Neural progenitor cell (in vitro differentiated cells): ENCODE measurements around the gene DPYD. TPM values are rescaled to one million over a fixed set of nuclear protein-coding genes. Genes with fewer than 3 reads are reported as not detected.

Source experiments
- DNase-seq: peaks from one replicate; pipeline ENCODE4 v3.0.0-alpha.2; 2016; ENCODE audit warnings: low spot score
- H2AFZ ChIP-seq: fragments of 200-600 bp; sonication (generic); replicated peaks from 2 replicates; pipeline ENCODE4 v1.6.1; 2016; ENCODE audit warnings: antibody characterized with exemption
- H3F3A ChIP-seq: fragments of 200-600 bp; sonication (generic); 2 replicates; pipeline ENCODE4 v1.6.1; 2016; ENCODE audit warnings: antibody characterized with exemption, low read depth
- H3K27ac ChIP-seq: fragments of 200-600 bp; sonication (generic); 2 replicates; pipeline ENCODE4 v1.5.1; 2016; ENCODE audit warnings: mild to moderate bottlenecking
- H3K27me3 ChIP-seq: fragments of 200-600 bp; sonication (generic); 2 replicates; pipeline ENCODE4 v1.6.1; 2016; ENCODE audit warnings: mild to moderate bottlenecking, moderate library complexity
- H3K36me3 ChIP-seq: fragments of 200-600 bp; sonication (generic); 2 replicates; pipeline ENCODE4 v1.5.1; 2016
- H3K4me1 ChIP-seq: fragments of 200-600 bp; sonication (generic); 2 replicates; pipeline ENCODE4 v1.6.1; 2016; ENCODE audit warnings: mixed run types
- H3K4me2 ChIP-seq: fragments of 200-600 bp; sonication (generic); 2 replicates; pipeline ENCODE4 v1.6.1; 2016
- H3K4me3 ChIP-seq: fragments of 200-600 bp; sonication (generic); 2 replicates; pipeline ENCODE4 v1.5.1; 2016
- H3K79me2 ChIP-seq: fragments of 200-600 bp; sonication (generic); 2 replicates; pipeline ENCODE4 v1.6.1; 2016; ENCODE audit warnings: low read depth
- H3K9ac ChIP-seq: fragments of 200-600 bp; sonication (generic); 2 replicates; pipeline ENCODE4 v1.6.1; 2016
- H3K9me3 ChIP-seq: fragments of 200-600 bp; sonication (generic); 2 replicates; pipeline ENCODE4 v1.5.1; 2016; ENCODE audit warnings: low read depth
- H4K20me1 ChIP-seq: fragments of 200-600 bp; sonication (generic); 2 replicates; pipeline ENCODE4 v1.6.1; 2016; ENCODE audit warnings: low read depth
- H3K27ac Mint-ChIP-seq: 3 replicates; pipeline ENCODE4 v1.8.0; 2021; ENCODE audit warnings: mixed read lengths
- H3K27me3 Mint-ChIP-seq: 2 replicates; pipeline ENCODE4 v1.8.0; 2022; ENCODE audit warnings: low read depth, mild to moderate bottlenecking, inconsistent platforms, moderate library complexity, mixed read lengths; ENCODE audit not compliant: insufficient read depth
- H3K36me3 Mint-ChIP-seq: 3 replicates; pipeline ENCODE4 v1.8.0; 2021; ENCODE audit warnings: mixed read lengths
- H3K4me1 Mint-ChIP-seq: 3 replicates; pipeline ENCODE4 v1.8.0; 2021; ENCODE audit warnings: mixed read lengths
- H3K4me3 Mint-ChIP-seq: 3 replicates; pipeline ENCODE4 v1.8.0; 2021; ENCODE audit warnings: mild to moderate bottlenecking, moderate library complexity, mixed read lengths
- H3K9me3 Mint-ChIP-seq: 3 replicates; pipeline ENCODE4 v1.8.0; 2020; ENCODE audit warnings: mixed read lengths
- EZH2 ChIP-seq: fragments of 200-600 bp; sonication (generic); IDR thresholded peaks from 2 replicates; pipeline ENCODE4 v1.6.1; 2017; ENCODE audit warnings: antibody characterized with exemption, mild to moderate bottlenecking, moderate library complexity
- EZH2phosphoT487 ChIP-seq: fragments of 200-600 bp; sonication (generic); IDR thresholded peaks from 2 replicates; pipeline ENCODE4 v1.6.1; 2017; ENCODE audit warnings: antibody characterized with exemption
- total RNA-seq: library from RNA; depleted of rRNA; stranded (reverse); fragments of >200 nt; gene quantifications from 2 replicates; pipeline ENCODE4 v1.2.3, GENCODE V29; 2015; ENCODE audit warnings: low replicate concordance
- TF ChIP-seq, protein P1 (sequence below): fragments of 200-600 bp; sonication (generic); IDR thresholded peaks from 2 replicates; pipeline ENCODE4 v1.5.1; 2017; ENCODE audit warnings: antibody characterized with exemption, mild to moderate bottlenecking

Gene DPYD
- total RNA-seq, 1 donor from 2014 or later = 0.43 TPM

DNA sequence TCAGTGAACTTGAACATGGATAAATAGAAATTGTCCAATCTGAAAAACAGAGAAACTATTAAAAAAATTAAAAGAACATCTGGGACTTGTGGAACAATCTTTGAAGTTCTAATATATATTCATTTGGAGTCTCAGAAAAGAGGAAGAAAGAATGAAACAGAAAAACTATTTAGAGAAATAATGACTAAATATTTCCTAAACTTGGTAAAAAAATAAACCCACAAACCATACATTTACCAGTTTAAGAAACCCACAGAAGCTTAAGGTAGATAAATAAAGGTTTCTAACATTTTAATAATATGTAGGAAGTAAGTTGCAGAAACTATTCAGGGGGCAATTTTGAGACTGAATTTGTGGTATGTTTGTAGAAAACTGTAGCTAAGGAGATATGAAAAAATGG lies 761.5 kb downstream of the DPYD start:
- Mint-ChIP-seq H3K9me3 (peaks cover 10% of the 10 kb centered on the region), H3K27me3 (no peaks in the 10 kb centered on the region), H3K4me1 (peaks cover 5% of the 10 kb centered on the region), H3K4me3 (no peak overlapping the region), H3K27ac (no peak overlapping the region), H3K36me3 (no peaks in the 10 kb centered on the region)
- no peak overlapping the region for H3K4me2 ChIP-seq
- H3F3A ChIP-seq = no peaks in the 10 kb centered on the region
- H3K79me2 ChIP-seq = no peaks in the 10 kb centered on the region
- H3K36me3 ChIP-seq = no peaks in the 10 kb centered on the region
- no peak overlapping the region for H2AFZ ChIP-seq
- TF ChIP-seq, protein P1, sequence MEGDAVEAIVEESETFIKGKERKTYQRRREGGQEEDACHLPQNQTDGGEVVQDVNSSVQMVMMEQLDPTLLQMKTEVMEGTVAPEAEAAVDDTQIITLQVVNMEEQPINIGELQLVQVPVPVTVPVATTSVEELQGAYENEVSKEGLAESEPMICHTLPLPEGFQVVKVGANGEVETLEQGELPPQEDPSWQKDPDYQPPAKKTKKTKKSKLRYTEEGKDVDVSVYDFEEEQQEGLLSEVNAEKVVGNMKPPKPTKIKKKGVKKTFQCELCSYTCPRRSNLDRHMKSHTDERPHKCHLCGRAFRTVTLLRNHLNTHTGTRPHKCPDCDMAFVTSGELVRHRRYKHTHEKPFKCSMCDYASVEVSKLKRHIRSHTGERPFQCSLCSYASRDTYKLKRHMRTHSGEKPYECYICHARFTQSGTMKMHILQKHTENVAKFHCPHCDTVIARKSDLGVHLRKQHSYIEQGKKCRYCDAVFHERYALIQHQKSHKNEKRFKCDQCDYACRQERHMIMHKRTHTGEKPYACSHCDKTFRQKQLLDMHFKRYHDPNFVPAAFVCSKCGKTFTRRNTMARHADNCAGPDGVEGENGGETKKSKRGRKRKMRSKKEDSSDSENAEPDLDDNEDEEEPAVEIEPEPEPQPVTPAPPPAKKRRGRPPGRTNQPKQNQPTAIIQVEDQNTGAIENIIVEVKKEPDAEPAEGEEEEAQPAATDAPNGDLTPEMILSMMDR = no peak
- TF ChIP-seq EZH2phosphoT487 = no peak
- no peak for TF ChIP-seq EZH2
- no peaks in the 10 kb centered on the region for H4K20me1 ChIP-seq
- DNase-seq = no peak
- no peak overlapping the region for H3K9ac ChIP-seq
- no peak overlapping the region for H3K4me3 ChIP-seq
- no peaks in the 10 kb centered on the region for H3K27me3 ChIP-seq
- no peaks in the 10 kb centered on the region for H3K9me3 ChIP-seq
- H3K4me1 ChIP-seq = no peaks in the 10 kb centered on the region
- H3K27ac ChIP-seq = no peak overlapping the region

DNA sequence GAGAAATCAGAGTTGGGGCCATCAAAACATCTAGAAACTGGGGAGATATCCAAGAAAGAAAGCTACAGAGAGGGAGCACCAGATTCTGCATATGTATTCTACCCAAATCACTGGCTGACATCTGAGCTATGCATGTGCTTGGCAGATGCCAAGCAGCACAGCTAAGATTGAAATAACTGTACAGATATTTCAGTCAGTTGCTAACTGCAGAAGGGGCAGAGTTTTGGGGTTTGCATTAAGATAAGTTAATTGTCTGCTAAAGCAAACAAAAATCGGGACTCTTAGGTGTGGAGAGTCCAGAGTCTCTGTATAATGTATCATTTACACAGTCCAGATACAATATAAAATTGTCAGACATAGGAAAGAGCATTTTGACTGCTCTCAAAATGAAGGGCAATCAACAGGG lies 762.1 kb downstream of the DPYD start:
- no peaks in the 10 kb centered on the region for H3F3A ChIP-seq
- no peaks in the 10 kb centered on the region for H4K20me1 ChIP-seq
- H3K4me1 ChIP-seq = no peaks in the 10 kb centered on the region
- H3K27me3 ChIP-seq = no peaks in the 10 kb centered on the region
- no peak overlapping the region for H3K4me2 ChIP-seq
- Mint-ChIP-seq H3K4me1 (peaks cover 5% of the 10 kb centered on the region), H3K27me3 (no peaks in the 10 kb centered on the region), H3K9me3 (peaks cover 6% of the 10 kb centered on the region), H3K27ac (no peak overlapping the region), H3K4me3 (no peak overlapping the region), H3K36me3 (no peaks in the 10 kb centered on the region)
- H2AFZ ChIP-seq = peak overlapping the region; percentile 54
- DNase-seq = no peak
- no peak overlapping the region for H3K9ac ChIP-seq
- H3K79me2 ChIP-seq = no peaks in the 10 kb centered on the region
- no peak overlapping the region for H3K27ac ChIP-seq
- no peaks in the 10 kb centered on the region for H3K36me3 ChIP-seq
- H3K9me3 ChIP-seq = no peaks in the 10 kb centered on the region
- no peak overlapping the region for H3K4me3 ChIP-seq
- no peak for TF ChIP-seq EZH2
- no peak for TF ChIP-seq EZH2phosphoT487
- TF ChIP-seq, protein P1 = no peak

GRCh38 chr1:97157991-97158390 lies 762.8 kb downstream of the DPYD start:
- Histone ChIP-seq H3K9me3 (no peaks in the 10 kb centered on the region), H3K4me1 (no peaks in the 10 kb centered on the region), H3K36me3 (no peaks in the 10 kb centered on the region), H3K79me2 (no peaks in the 10 kb centered on the region), H3K27me3 (no peaks in the 10 kb centered on the region), H3K27ac (no peak overlapping the region), H3F3A (no peaks in the 10 kb centered on the region), H3K4me2 (no peak overlapping the region), H4K20me1 (no peaks in the 10 kb centered on the region), H2AFZ (no peak overlapping the region), H3K9ac (no peak overlapping the region), H3K4me3 (no peak overlapping the region)
- no peak for DNase-seq
- Mint-ChIP-seq H3K4me1 (peaks cover 5% of the 10 kb centered on the region), H3K9me3 (peaks cover 2% of the 10 kb centered on the region), H3K4me3 (no peak overlapping the region), H3K27me3 (no peaks in the 10 kb centered on the region), H3K27ac (no peak overlapping the region), H3K36me3 (no peaks in the 10 kb centered on the region)
- no peak for TF ChIP-seq EZH2phosphoT487
- TF ChIP-seq EZH2 = no peak
- TF ChIP-seq, protein P1 = no peak

DNA sequence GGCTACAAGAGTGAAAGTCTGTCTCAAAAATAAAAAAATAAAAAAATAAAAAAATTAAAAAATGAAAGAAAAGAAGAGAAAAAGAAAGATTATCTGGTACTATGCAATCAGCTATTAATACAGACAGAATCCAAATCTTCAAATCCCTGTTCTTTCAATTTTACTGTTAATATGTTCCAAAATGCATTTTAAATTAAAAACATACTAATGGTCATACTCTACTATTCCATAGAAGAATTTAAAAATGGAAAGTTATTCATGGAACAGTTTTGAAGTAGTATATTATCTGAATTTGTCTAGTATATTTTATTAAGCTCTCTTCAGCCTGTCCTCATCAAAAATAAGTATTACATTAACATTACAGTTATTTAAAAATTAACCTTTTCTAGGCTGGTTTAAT lies 769.2 kb downstream of the DPYD start:
- no peak for DNase-seq
- no peak overlapping the region for H3K9ac ChIP-seq
- Mint-ChIP-seq H3K27me3 (no peaks in the 10 kb centered on the region), H3K4me1 (peaks cover 10% of the 10 kb centered on the region), H3K4me3 (no peak overlapping the region), H3K27ac (no peak overlapping the region), H3K36me3 (no peaks in the 10 kb centered on the region), H3K9me3 (peaks cover 2% of the 10 kb centered on the region)
- TF ChIP-seq, protein P1 = no peak
- TF ChIP-seq EZH2 = no peak
- no peak for TF ChIP-seq EZH2phosphoT487
- H2AFZ ChIP-seq = no peak overlapping the region
- H3F3A ChIP-seq = no peaks in the 10 kb centered on the region
- H3K79me2 ChIP-seq = no peaks in the 10 kb centered on the region
- H3K4me2 ChIP-seq = no peak overlapping the region
- H3K4me3 ChIP-seq = no peak overlapping the region
- no peaks in the 10 kb centered on the region for H4K20me1 ChIP-seq
- H3K27me3 ChIP-seq = no peaks in the 10 kb centered on the region
- H3K36me3 ChIP-seq = no peaks in the 10 kb centered on the region
- no peaks in the 10 kb centered on the region for H3K4me1 ChIP-seq
- H3K27ac ChIP-seq = no peak overlapping the region
- no peaks in the 10 kb centered on the region for H3K9me3 ChIP-seq
